Measurements from ENCODE around the gene PANK3.

DNA sequence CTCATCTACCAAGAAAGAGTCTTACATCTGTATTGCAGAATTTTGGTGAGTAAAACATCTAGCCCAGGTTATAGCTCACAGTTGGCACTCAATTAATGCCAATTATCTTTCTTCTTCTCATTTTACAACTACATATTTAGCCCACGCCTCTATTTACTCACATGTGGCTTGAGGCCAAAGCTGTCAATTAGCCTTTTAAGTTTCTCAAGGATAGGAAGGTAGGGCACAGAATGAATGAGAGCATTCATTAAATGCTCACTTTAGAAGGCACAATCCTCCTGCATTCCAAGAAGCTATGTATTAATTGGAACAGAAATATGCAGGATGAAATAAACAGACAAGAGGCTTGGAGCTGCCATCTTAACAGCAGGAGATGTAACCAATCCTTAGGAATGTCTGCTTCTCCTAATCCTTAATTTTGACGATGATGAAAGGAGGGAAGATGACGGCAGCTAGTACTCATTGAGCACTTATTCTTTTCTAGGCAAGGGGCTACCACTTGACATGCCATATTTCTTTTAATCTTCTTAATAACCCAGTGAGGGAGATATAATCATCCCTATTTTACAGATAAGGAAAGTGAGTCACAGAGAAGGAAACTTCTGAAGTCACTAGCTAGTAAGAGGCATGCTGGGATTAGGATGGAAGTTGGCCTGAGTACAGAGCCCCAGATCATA lies 30.8 kb upstream of the PANK3 start:
- TF ChIP-seq POLR2A (IDR thresholded peaks at IDR 0.05), result no peak
- TF ChIP-seq, protein P1, sequence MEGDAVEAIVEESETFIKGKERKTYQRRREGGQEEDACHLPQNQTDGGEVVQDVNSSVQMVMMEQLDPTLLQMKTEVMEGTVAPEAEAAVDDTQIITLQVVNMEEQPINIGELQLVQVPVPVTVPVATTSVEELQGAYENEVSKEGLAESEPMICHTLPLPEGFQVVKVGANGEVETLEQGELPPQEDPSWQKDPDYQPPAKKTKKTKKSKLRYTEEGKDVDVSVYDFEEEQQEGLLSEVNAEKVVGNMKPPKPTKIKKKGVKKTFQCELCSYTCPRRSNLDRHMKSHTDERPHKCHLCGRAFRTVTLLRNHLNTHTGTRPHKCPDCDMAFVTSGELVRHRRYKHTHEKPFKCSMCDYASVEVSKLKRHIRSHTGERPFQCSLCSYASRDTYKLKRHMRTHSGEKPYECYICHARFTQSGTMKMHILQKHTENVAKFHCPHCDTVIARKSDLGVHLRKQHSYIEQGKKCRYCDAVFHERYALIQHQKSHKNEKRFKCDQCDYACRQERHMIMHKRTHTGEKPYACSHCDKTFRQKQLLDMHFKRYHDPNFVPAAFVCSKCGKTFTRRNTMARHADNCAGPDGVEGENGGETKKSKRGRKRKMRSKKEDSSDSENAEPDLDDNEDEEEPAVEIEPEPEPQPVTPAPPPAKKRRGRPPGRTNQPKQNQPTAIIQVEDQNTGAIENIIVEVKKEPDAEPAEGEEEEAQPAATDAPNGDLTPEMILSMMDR (IDR thresholded peaks at IDR 0.05), result no peak
